ENCODE data around the gene RNASEL. TPM values are rescaled to one million over a fixed set of nuclear protein-coding genes. Genes with fewer than 3 reads are reported as not detected.

RNASEL gene
- total RNA-seq, 4 donors from 2014 or later, result 6.5 to 14.5 (median 10.6) TPM

DNA sequence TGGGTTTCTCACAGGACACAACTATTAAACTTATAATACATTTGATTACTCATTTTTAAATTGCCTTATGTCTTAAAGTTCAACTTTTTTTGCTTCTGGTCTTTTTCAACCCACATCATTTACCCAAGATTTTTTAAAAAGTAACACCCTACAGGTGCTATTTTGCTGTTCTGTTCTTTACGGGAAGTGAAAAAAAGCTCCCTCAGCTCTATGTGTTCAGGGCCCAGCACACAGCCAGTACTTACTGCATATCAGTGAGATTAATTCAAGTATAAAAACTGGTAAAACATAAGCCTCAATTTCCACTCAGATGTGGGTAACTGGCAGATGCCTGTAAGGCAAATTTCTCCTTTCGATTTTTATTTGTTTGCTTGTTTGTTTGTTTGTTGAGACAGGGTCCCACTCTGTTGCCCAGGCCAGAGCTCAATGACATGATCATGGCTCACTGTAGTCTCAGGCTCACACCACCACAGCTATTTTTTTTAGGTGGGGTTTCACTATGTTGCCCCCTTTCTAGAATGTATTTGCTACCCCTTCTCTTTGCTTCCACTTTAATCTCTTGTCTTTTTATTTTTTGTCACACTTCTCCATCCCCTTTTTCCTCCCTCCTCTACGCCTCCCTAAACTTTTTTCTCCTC, 20.3 kb downstream of the RNASEL start:
- no peaks in the 10 kb centered on the region for H3K27me3 ChIP-seq
- no peak for ATAC-seq
- TF ChIP-seq, protein P1, sequence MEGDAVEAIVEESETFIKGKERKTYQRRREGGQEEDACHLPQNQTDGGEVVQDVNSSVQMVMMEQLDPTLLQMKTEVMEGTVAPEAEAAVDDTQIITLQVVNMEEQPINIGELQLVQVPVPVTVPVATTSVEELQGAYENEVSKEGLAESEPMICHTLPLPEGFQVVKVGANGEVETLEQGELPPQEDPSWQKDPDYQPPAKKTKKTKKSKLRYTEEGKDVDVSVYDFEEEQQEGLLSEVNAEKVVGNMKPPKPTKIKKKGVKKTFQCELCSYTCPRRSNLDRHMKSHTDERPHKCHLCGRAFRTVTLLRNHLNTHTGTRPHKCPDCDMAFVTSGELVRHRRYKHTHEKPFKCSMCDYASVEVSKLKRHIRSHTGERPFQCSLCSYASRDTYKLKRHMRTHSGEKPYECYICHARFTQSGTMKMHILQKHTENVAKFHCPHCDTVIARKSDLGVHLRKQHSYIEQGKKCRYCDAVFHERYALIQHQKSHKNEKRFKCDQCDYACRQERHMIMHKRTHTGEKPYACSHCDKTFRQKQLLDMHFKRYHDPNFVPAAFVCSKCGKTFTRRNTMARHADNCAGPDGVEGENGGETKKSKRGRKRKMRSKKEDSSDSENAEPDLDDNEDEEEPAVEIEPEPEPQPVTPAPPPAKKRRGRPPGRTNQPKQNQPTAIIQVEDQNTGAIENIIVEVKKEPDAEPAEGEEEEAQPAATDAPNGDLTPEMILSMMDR (IDR thresholded peaks at IDR 0.05), result no peak
- TF ChIP-seq POLR2AphosphoS5 (IDR thresholded peaks at IDR 0.05) (no peak), POLR2A (IDR thresholded peaks at IDR 0.05) (no peak), EP300 (IDR thresholded peaks at IDR 0.05) (no peak)
- 57 to 81% methylated on average over 2 to 3 of the region's 3 CpGs for WGBS, 2 donors (ENCODE audit: low coverage in 1 of 2)
- no peaks in the 10 kb centered on the region for H3K4me1 ChIP-seq
- H3K4me3 ChIP-seq, result no peak overlapping the region
- H3K27ac ChIP-seq, result no peak overlapping the region
- H3K36me3 ChIP-seq, result peaks cover 0 to 11% of the 10 kb centered on the region in 2 donors
- H3K9me3 ChIP-seq, result no peaks in the 10 kb centered on the region

DNA sequence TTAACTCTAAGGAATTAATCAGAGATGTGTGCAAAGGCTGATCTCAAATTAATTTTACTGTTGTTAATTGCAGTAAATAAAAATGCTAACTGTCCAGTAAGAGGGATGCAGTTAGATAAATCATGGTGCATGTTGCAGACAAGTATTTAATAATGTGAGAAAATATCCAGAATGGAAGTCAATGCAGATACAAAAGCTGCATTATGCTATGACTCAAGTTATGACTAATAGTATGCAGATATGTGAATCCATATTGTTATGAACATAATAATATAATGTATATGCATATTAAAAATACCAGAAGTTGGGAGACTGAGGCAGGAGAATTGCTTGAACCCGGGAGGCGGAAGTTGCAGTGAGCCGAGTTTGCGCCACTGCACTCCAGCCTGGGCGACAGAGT, 21.4 kb downstream of the RNASEL start:
- TF ChIP-seq POLR2A (IDR thresholded peaks at IDR 0.05) (no peak), EP300 (IDR thresholded peaks at IDR 0.05) (no peak), POLR2AphosphoS5 (IDR thresholded peaks at IDR 0.05) (no peak)
- TF ChIP-seq, protein P1 (IDR thresholded peaks at IDR 0.05), result no peak
- 83 to 91% methylated on average over 5 of the region's 5 CpGs for WGBS, 2 donors (ENCODE audit: low coverage in 1 of 2)
- H3K4me3 ChIP-seq, result no peak overlapping the region

DNA sequence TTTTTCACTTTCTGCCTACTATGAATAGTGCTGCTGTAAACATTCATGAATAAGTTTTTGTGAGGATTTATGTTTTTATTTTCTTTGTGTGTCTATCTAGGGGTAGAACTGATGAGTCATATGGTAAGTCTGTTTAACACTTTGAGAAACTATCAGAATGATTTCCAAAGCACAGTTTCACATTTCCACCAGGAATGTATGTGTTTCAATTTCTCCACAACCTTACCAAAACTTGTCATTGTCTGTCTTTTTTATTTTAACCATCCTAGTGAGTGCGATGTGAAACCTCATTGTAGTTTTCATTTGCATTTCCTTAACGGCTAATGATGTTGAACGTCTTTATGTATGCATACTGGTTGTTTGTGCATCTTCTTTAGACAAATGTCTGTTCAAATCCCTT, 23.5 kb downstream of the RNASEL start:
- TF ChIP-seq EP300 (IDR thresholded peaks at IDR 0.05) (no peak), POLR2AphosphoS5 (IDR thresholded peaks at IDR 0.05) (no peak), POLR2A (IDR thresholded peaks at IDR 0.05) (no peak)
- TF ChIP-seq, protein P1 (IDR thresholded peaks at IDR 0.05), result no peak
- no peak overlapping the region for H3K27ac ChIP-seq
- no peaks in the 10 kb centered on the region for H3K4me1 ChIP-seq
- no peak overlapping the region for H3K4me3 ChIP-seq
- no peaks in the 10 kb centered on the region for H3K36me3 ChIP-seq
- no peaks in the 10 kb centered on the region for H3K27me3 ChIP-seq
- no peak for ATAC-seq
- H3K9me3 ChIP-seq, result no peaks in the 10 kb centered on the region
- 72 to 87% methylated on average over 3 of the region's 3 CpGs for WGBS, 2 donors (ENCODE audit: low coverage in 1 of 2)

More for the DNA sequence above, 21.4 kb downstream of the RNASEL start:
- H3K27me3 ChIP-seq, result no peaks in the 10 kb centered on the region
- no peaks in the 10 kb centered on the region for H3K9me3 ChIP-seq
- H3K36me3 ChIP-seq, result peaks cover 0 to 3% of the 10 kb centered on the region in 2 donors
- H3K4me1 ChIP-seq, result no peaks in the 10 kb centered on the region
- H3K27ac ChIP-seq, result no peak overlapping the region
- no peak for ATAC-seq

DNA sequence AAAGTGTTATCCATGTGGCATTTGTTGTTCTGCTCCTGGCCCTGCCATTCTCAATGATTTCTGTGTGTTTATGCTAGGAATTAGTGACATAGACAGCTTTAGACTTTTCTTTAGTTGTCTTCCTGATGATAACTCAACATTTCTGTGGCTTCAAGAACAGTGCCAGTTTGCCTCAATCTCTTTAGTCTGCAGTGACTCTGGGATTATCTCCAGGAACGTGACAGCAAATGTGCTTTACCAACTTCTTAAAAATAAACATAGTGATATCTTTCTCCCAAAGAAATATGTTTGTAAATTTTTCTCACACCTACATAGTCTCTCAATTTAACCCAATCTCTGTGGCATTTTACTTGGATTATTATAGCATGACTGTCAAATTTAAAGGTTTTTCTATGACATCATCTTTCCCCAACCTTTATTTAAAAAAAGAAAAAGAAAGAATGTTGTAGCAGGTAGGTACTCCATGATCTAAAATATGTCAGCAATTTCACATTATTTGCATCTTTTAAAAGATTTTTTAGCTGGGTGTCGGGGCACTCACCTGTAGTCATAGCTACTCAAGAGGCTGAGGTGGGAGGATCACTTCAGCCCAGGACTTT, 24.6 kb downstream of the RNASEL start:
- Histone ChIP-seq H3K4me3 (no peak overlapping the region), H3K36me3 (no peaks in the 10 kb centered on the region), H3K27me3 (no peaks in the 10 kb centered on the region), H3K27ac (no peak overlapping the region), H3K4me1 (no peaks in the 10 kb centered on the region), H3K9me3 (no peaks in the 10 kb centered on the region)
- no peak for ATAC-seq
- whole genome bisulfite sequencing, 2 donors (ENCODE audit: low coverage in 1 of 2), result 62 to 75% methylated on average over 2 of the region's 2 CpGs
- TF ChIP-seq EP300 (IDR thresholded peaks at IDR 0.05) (no peak), POLR2AphosphoS5 (IDR thresholded peaks at IDR 0.05) (no peak), POLR2A (IDR thresholded peaks at IDR 0.05) (no peak)
- TF ChIP-seq, protein P1 (IDR thresholded peaks at IDR 0.05), result no peak

DNA sequence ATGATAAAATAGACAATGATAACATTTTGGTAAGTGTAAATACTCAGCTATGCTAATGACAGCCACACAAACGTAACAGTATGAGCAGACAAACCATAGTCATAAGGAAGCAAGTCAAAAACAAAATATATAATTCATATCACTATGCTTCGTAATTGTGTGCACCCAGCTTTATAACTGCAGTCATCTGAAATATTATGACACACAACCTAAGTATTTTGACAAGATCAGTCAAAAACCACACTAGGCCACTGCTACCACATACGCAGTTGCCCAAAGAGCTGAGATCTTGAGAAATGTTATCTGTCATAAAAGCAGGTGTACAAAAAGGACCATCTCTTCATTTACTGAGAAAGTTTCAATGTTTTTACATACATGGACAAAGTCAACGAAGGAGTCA, 26.0 kb downstream of the RNASEL start:
- no peak overlapping the region for H3K27ac ChIP-seq
- no peaks in the 10 kb centered on the region for H3K4me1 ChIP-seq
- no peaks in the 10 kb centered on the region for H3K27me3 ChIP-seq
- TF ChIP-seq POLR2A (IDR thresholded peaks at IDR 0.05) (no peak), EP300 (IDR thresholded peaks at IDR 0.05) (no peak), POLR2AphosphoS5 (IDR thresholded peaks at IDR 0.05) (no peak)
- TF ChIP-seq, protein P1 (IDR thresholded peaks at IDR 0.05), result no peak
- ATAC-seq, result no peak
- no peak overlapping the region for H3K4me3 ChIP-seq
- no peaks in the 10 kb centered on the region for H3K36me3 ChIP-seq
- H3K9me3 ChIP-seq, result no peaks in the 10 kb centered on the region
- 81 to 90% methylated on average over 4 of the region's 4 CpGs for WGBS, 2 donors (ENCODE audit: low coverage in 1 of 2)

All from gastroesophageal sphincter (tissue), 4 donors.